ENCODE measurements around the gene ST8SIA1.

DNA sequence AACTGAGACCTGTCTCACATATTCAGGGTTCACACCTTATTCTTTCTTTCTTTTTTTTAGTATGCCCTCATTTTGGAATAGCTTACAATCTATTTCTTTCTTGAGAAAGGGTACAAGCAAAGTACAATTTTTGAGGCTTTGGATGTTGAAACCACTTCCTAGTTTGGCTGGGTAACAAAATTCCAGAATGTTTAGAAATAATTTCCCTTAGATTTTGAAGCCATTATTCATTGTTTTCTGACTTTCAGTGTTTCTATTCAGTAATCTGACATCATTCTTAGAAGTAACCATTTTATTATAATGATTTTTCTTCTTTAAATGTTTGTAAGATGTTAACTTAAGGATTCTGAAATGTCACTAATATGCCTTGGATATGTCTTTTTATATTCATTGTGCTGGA, 28.2 kb downstream of the ST8SIA1 start:
- TF ChIP-seq POLR2A (IDR thresholded peaks at IDR 0.05; ENCODE audit: low read depth, low read length) (no peak), CEBPB (IDR thresholded peaks at IDR 0.05; ENCODE audit: low read depth, low read length) (no peak), RCOR1 (IDR thresholded peaks at IDR 0.05; ENCODE audit: insufficient replicate concordance, low read length) (no peak)
- TF ChIP-seq, protein P1, sequence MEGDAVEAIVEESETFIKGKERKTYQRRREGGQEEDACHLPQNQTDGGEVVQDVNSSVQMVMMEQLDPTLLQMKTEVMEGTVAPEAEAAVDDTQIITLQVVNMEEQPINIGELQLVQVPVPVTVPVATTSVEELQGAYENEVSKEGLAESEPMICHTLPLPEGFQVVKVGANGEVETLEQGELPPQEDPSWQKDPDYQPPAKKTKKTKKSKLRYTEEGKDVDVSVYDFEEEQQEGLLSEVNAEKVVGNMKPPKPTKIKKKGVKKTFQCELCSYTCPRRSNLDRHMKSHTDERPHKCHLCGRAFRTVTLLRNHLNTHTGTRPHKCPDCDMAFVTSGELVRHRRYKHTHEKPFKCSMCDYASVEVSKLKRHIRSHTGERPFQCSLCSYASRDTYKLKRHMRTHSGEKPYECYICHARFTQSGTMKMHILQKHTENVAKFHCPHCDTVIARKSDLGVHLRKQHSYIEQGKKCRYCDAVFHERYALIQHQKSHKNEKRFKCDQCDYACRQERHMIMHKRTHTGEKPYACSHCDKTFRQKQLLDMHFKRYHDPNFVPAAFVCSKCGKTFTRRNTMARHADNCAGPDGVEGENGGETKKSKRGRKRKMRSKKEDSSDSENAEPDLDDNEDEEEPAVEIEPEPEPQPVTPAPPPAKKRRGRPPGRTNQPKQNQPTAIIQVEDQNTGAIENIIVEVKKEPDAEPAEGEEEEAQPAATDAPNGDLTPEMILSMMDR (conservative IDR thresholded peaks at IDR 0.05; ENCODE audit: low read depth, low read length) = no peak
- TF ChIP-seq, protein P2, sequence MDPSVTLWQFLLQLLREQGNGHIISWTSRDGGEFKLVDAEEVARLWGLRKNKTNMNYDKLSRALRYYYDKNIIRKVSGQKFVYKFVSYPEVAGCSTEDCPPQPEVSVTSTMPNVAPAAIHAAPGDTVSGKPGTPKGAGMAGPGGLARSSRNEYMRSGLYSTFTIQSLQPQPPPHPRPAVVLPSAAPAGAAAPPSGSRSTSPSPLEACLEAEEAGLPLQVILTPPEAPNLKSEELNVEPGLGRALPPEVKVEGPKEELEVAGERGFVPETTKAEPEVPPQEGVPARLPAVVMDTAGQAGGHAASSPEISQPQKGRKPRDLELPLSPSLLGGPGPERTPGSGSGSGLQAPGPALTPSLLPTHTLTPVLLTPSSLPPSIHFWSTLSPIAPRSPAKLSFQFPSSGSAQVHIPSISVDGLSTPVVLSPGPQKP (IDR thresholded peaks at IDR 0.05; ENCODE audit: borderline replicate concordance, low read depth, low read length) = no peak
